ENCODE measurements around the gene PPP4R3A.

DNA sequence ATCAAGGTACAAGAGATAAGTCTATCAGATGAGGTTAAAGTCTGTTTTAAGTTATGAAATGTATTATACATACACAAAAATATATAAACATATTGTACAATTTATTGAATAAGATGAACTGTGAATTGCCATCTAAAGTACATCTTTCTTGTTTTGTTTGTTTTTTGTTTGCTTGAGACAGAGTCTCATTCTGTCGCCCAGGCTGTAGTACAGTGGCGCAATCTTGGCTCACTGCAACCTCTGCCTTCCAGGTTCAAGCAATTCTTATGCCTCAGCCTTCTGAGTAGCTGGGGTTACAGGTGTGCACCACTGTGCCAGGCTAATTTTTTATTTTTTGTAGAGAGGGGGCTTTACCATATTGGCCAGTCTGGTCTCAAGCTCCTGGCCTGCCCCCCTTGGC, 10.0 kb upstream of the PPP4R3A start:
- TF ChIP-seq POLR2A (IDR thresholded peaks at IDR 0.05) = no peak
- TF ChIP-seq, protein P1, sequence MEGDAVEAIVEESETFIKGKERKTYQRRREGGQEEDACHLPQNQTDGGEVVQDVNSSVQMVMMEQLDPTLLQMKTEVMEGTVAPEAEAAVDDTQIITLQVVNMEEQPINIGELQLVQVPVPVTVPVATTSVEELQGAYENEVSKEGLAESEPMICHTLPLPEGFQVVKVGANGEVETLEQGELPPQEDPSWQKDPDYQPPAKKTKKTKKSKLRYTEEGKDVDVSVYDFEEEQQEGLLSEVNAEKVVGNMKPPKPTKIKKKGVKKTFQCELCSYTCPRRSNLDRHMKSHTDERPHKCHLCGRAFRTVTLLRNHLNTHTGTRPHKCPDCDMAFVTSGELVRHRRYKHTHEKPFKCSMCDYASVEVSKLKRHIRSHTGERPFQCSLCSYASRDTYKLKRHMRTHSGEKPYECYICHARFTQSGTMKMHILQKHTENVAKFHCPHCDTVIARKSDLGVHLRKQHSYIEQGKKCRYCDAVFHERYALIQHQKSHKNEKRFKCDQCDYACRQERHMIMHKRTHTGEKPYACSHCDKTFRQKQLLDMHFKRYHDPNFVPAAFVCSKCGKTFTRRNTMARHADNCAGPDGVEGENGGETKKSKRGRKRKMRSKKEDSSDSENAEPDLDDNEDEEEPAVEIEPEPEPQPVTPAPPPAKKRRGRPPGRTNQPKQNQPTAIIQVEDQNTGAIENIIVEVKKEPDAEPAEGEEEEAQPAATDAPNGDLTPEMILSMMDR (IDR thresholded peaks at IDR 0.05) = no peak

Measured in body of pancreas (tissue), 4 donors.